ENCODE data around the gene TSHZ1. TPM values are rescaled to one million over a fixed set of nuclear protein-coding genes. Genes with fewer than 3 reads are reported as not detected.

Gene TSHZ1
- polyA plus RNA-seq, 2 of the 4 experiments (the other 2 are of a cell fraction): 2.2 to 3.0 TPM

DNA sequence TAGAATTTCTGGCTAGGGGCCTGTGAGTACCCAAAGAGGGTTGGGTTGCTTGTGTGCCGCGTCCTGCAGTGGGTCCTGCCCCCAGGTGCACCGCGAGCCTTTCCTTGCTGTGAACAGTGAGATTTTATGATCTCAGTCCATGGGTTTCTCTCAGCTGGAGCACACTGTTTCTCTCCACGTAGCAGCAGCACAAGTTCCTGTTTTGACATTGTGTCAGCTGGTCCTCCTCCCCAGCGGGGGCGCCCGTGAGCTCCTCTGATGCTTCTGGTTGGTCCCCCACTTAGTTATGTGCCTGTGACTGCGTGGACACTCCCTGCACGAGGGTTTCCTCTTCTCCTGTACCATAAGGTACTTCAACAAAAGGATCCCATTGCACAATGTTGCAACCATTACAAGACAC is 29.8 kb downstream of the TSHZ1 start:
- Histone ChIP-seq H3K4me2 (no peak overlapping the region), H3K9me3 (no peaks in the 10 kb centered on the region), H3K4me3 (no peak overlapping the region), H3K27ac (no peak overlapping the region), H3K4me1 (no peaks in the 10 kb centered on the region)
- ATAC-seq: no peak
- CTCF ChIA-PET: interaction anchor here (0.7 kb wide), 1 partner anchor 1123 kb away, joined by 3 read pairs; no protein-coding TSS in a partner anchor
- no peak for FAIRE-seq
- DNase-seq (ENCODE audit: low read depth in 1 of 2, low spot score in 1 of 2): no peak
- 95% methylated on average over 9 of the region's 10 CpGs for WGBS (ENCODE audit: missing lambda C conversion rate)
- TF ChIP-seq, protein P1, sequence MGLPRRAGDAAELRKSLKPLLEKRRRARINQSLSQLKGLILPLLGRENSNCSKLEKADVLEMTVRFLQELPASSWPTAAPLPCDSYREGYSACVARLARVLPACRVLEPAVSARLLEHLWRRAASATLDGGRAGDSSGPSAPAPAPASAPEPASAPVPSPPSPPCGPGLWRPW (IDR thresholded peaks at IDR 0.05): no peak
- no peak for TF ChIP-seq NFE2L2 (conservative IDR thresholded peaks at IDR 0.05; ENCODE audit: low read length)
- no peak for TF ChIP-seq MYC (IDR thresholded peaks at IDR 0.05; ENCODE audit: borderline replicate concordance, low read length)
- no peak for TF ChIP-seq SMC3 (IDR thresholded peaks at IDR 0.05)
- TF ChIP-seq ZNF302 (CRISPR knock-in tag; IDR thresholded peaks at IDR 0.05): no peak
- TF ChIP-seq, protein P2, sequence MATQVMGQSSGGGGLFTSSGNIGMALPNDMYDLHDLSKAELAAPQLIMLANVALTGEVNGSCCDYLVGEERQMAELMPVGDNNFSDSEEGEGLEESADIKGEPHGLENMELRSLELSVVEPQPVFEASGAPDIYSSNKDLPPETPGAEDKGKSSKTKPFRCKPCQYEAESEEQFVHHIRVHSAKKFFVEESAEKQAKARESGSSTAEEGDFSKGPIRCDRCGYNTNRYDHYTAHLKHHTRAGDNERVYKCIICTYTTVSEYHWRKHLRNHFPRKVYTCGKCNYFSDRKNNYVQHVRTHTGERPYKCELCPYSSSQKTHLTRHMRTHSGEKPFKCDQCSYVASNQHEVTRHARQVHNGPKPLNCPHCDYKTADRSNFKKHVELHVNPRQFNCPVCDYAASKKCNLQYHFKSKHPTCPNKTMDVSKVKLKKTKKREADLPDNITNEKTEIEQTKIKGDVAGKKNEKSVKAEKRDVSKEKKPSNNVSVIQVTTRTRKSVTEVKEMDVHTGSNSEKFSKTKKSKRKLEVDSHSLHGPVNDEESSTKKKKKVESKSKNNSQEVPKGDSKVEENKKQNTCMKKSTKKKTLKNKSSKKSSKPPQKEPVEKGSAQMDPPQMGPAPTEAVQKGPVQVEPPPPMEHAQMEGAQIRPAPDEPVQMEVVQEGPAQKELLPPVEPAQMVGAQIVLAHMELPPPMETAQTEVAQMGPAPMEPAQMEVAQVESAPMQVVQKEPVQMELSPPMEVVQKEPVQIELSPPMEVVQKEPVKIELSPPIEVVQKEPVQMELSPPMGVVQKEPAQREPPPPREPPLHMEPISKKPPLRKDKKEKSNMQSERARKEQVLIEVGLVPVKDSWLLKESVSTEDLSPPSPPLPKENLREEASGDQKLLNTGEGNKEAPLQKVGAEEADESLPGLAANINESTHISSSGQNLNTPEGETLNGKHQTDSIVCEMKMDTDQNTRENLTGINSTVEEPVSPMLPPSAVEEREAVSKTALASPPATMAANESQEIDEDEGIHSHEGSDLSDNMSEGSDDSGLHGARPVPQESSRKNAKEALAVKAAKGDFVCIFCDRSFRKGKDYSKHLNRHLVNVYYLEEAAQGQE (IDR thresholded peaks at IDR 0.05): no peak
- TF ChIP-seq, protein P3, sequence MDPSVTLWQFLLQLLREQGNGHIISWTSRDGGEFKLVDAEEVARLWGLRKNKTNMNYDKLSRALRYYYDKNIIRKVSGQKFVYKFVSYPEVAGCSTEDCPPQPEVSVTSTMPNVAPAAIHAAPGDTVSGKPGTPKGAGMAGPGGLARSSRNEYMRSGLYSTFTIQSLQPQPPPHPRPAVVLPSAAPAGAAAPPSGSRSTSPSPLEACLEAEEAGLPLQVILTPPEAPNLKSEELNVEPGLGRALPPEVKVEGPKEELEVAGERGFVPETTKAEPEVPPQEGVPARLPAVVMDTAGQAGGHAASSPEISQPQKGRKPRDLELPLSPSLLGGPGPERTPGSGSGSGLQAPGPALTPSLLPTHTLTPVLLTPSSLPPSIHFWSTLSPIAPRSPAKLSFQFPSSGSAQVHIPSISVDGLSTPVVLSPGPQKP (IDR thresholded peaks at IDR 0.05; ENCODE audit: low read depth, low read length): no peak
- no peak for TF ChIP-seq TP53 (CRISPR knock-in tag; IDR thresholded peaks at IDR 0.05)
- TF ChIP-seq, protein P4, sequence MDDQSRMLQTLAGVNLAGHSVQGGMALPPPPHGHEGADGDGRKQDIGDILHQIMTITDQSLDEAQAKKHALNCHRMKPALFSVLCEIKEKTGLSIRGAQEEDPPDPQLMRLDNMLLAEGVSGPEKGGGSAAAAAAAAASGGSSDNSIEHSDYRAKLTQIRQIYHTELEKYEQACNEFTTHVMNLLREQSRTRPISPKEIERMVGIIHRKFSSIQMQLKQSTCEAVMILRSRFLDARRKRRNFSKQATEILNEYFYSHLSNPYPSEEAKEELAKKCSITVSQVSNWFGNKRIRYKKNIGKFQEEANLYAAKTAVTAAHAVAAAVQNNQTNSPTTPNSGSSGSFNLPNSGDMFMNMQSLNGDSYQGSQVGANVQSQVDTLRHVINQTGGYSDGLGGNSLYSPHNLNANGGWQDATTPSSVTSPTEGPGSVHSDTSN (IDR thresholded peaks at IDR 0.05): no peak
- no peak for TF ChIP-seq RCOR1 (IDR thresholded peaks at IDR 0.05; ENCODE audit: low read depth, low read length)
- TF ChIP-seq ZSCAN20 (CRISPR knock-in tag; IDR thresholded peaks at IDR 0.05): no peak
- TF ChIP-seq CEBPB (IDR thresholded peaks at IDR 0.05): no peak
- no peak for TF ChIP-seq RFX5 (IDR thresholded peaks at IDR 0.05)
- TF ChIP-seq NR3C1 (IDR thresholded peaks at IDR 0.05): no peak
- no peak for TF ChIP-seq KDM1A (IDR thresholded peaks at IDR 0.05; ENCODE audit: low read depth)
- TF ChIP-seq, protein P5, sequence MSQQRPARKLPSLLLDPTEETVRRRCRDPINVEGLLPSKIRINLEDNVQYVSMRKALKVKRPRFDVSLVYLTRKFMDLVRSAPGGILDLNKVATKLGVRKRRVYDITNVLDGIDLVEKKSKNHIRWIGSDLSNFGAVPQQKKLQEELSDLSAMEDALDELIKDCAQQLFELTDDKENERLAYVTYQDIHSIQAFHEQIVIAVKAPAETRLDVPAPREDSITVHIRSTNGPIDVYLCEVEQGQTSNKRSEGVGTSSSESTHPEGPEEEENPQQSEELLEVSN (IDR thresholded peaks at IDR 0.05; ENCODE audit: borderline replicate concordance, low read depth): no peak
- no peak for TF ChIP-seq POLR2A (IDR thresholded peaks at IDR 0.05; ENCODE audit: low read length)
- TF ChIP-seq CHD4 (IDR thresholded peaks at IDR 0.05; ENCODE audit: borderline replicate concordance): no peak
- no peak for TF ChIP-seq TFCP2L1 (CRISPR knock-in tag; IDR thresholded peaks at IDR 0.05)
- TF ChIP-seq FOSB (CRISPR knock-in tag; IDR thresholded peaks at IDR 0.05): no peak
- POLR2A ChIA-PET: no interaction called here

DNA sequence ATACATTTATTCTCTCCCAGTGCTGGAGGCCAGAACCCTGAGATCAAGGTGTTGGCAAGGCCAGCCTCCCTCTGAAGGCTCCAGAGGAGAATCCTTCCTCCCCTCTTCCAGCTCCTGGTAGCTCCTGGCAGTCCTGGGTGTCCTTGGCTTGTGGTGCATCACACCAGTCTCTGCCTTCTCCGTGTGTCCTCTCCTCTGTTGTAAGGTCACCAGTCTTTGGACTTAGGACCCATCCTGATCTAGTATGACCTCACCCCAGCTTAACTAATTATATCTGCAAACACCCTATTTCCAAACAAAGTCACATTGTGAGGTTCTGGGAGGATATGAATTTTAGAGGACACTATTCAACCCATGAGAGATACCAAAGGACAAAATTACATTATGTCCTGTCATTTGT is 31.1 kb downstream of the TSHZ1 start:
- no peak overlapping the region for H3K4me3 ChIP-seq
- FAIRE-seq: no peak
- POLR2A ChIA-PET: no interaction called here
- CTCF ChIA-PET: no interaction called here
- H3K27ac ChIP-seq: no peak overlapping the region
- no peaks in the 10 kb centered on the region for H3K4me1 ChIP-seq
- no peak overlapping the region for H3K4me2 ChIP-seq
- TF ChIP-seq HOXA7 (CRISPR knock-in tag; IDR thresholded peaks at IDR 0.05): no peak
- TF ChIP-seq, protein P6, sequence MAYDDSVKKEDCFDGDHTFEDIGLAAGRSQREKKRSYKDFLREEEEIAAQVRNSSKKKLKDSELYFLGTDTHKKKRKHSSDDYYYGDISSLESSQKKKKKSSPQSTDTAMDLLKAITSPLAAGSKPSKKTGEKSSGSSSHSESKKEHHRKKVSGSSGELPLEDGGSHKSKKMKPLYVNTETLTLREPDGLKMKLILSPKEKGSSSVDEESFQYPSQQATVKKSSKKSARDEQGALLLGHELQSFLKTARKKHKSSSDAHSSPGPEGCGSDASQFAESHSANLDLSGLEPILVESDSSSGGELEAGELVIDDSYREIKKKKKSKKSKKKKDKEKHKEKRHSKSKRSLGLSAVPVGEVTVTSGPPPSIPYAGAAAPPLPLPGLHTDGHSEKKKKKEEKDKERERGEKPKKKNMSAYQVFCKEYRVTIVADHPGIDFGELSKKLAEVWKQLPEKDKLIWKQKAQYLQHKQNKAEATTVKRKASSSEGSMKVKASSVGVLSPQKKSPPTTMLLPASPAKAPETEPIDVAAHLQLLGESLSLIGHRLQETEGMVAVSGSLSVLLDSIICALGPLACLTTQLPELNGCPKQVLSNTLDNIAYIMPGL (CRISPR knock-in tag; IDR thresholded peaks at IDR 0.05; ENCODE audit: borderline replicate concordance): no peak
- TF ChIP-seq, protein P7, sequence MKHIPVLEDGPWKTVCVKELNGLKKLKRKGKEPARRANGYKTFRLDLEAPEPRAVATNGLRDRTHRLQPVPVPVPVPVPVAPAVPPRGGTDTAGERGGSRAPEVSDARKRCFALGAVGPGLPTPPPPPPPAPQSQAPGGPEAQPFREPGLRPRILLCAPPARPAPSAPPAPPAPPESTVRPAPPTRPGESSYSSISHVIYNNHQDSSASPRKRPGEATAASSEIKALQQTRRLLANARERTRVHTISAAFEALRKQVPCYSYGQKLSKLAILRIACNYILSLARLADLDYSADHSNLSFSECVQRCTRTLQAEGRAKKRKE (CRISPR knock-in tag; IDR thresholded peaks at IDR 0.05; ENCODE audit: low read depth): no peak
- no peak for TF ChIP-seq CHD4 (IDR thresholded peaks at IDR 0.05; ENCODE audit: borderline replicate concordance)
- TF ChIP-seq NR3C1 (IDR thresholded peaks at IDR 0.05): no peak
- no peak for TF ChIP-seq ESRRA (IDR thresholded peaks at IDR 0.05; ENCODE audit: borderline replicate concordance, low read length)
- TF ChIP-seq TFCP2L1 (CRISPR knock-in tag; IDR thresholded peaks at IDR 0.05): no peak
- no peak for TF ChIP-seq EHF (CRISPR knock-in tag; IDR thresholded peaks at IDR 0.05)
- no peak for TF ChIP-seq CBX2 (IDR thresholded peaks at IDR 0.05; ENCODE audit: borderline replicate concordance, low read depth)
- TF ChIP-seq GATA3 (IDR thresholded peaks at IDR 0.05; ENCODE audit: borderline replicate concordance): no peak
- no peak for TF ChIP-seq RARB (CRISPR knock-in tag; IDR thresholded peaks at IDR 0.05)
- TF ChIP-seq RCOR1 (IDR thresholded peaks at IDR 0.05; ENCODE audit: low read depth, low read length): no peak
- H3K9me3 ChIP-seq: no peaks in the 10 kb centered on the region
- no peak for ATAC-seq
- DNase-seq (ENCODE audit: low read depth in 1 of 2, low spot score in 1 of 2): no peak
- 88% methylated on average over 1 of the region's 1 CpG for WGBS (ENCODE audit: missing lambda C conversion rate)
